HL-60 (cell line): ENCODE measurements around the gene NMT1.

Source experiments
- POLR2AphosphoS5 ChIP-seq: IDR thresholded peaks from 2 replicates; pipeline ENCODE4 v1.6.1; 2012; ENCODE audit warnings: low read depth
- TF ChIP-seq, protein P1 (sequence below): IDR thresholded peaks from one replicate; pipeline ENCODE4 v1.5.1; 2011; ENCODE audit warnings: low read length, control low read depth, inconsistent platforms; ENCODE audit not compliant: insufficient read depth
- TF ChIP-seq, protein P2 (sequence below): IDR thresholded peaks from 2 replicates; pipeline ENCODE4 v1.6.1; 2012; ENCODE audit warnings: low read depth; ENCODE audit not compliant: insufficient replicate concordance

DNA sequence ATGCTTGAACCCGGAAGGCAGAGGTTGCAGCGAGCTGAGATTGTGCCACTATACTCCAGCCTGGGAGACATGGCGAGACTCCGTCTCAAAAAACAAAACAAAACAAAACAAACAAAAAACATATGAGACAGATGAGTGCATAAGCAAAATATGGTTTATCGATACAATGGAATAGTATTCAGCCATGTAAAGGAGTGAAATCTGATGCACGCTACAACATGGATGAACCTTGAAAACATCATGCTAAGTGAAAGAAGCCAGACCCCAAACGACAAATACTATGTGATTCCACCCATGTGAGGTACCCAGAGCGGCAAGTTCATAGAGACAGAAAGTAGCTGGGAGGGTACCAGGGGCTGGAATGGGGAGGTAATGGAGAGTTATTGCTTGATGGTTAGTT lies 64.4 kb downstream of the NMT1 start:
- TF ChIP-seq, protein P1, sequence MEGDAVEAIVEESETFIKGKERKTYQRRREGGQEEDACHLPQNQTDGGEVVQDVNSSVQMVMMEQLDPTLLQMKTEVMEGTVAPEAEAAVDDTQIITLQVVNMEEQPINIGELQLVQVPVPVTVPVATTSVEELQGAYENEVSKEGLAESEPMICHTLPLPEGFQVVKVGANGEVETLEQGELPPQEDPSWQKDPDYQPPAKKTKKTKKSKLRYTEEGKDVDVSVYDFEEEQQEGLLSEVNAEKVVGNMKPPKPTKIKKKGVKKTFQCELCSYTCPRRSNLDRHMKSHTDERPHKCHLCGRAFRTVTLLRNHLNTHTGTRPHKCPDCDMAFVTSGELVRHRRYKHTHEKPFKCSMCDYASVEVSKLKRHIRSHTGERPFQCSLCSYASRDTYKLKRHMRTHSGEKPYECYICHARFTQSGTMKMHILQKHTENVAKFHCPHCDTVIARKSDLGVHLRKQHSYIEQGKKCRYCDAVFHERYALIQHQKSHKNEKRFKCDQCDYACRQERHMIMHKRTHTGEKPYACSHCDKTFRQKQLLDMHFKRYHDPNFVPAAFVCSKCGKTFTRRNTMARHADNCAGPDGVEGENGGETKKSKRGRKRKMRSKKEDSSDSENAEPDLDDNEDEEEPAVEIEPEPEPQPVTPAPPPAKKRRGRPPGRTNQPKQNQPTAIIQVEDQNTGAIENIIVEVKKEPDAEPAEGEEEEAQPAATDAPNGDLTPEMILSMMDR = no peak
- no peak for TF ChIP-seq POLR2AphosphoS5
- TF ChIP-seq, protein P2, sequence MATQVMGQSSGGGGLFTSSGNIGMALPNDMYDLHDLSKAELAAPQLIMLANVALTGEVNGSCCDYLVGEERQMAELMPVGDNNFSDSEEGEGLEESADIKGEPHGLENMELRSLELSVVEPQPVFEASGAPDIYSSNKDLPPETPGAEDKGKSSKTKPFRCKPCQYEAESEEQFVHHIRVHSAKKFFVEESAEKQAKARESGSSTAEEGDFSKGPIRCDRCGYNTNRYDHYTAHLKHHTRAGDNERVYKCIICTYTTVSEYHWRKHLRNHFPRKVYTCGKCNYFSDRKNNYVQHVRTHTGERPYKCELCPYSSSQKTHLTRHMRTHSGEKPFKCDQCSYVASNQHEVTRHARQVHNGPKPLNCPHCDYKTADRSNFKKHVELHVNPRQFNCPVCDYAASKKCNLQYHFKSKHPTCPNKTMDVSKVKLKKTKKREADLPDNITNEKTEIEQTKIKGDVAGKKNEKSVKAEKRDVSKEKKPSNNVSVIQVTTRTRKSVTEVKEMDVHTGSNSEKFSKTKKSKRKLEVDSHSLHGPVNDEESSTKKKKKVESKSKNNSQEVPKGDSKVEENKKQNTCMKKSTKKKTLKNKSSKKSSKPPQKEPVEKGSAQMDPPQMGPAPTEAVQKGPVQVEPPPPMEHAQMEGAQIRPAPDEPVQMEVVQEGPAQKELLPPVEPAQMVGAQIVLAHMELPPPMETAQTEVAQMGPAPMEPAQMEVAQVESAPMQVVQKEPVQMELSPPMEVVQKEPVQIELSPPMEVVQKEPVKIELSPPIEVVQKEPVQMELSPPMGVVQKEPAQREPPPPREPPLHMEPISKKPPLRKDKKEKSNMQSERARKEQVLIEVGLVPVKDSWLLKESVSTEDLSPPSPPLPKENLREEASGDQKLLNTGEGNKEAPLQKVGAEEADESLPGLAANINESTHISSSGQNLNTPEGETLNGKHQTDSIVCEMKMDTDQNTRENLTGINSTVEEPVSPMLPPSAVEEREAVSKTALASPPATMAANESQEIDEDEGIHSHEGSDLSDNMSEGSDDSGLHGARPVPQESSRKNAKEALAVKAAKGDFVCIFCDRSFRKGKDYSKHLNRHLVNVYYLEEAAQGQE = no peak
